GM19455 (cell line): ENCODE measurements around the gene CNPPD1.

Experiments
- ATAC-seq: cut with Tn5 transposase; IDR thresholded peaks from one replicate; pipeline ENCODE4 v1.9.1; 2021; ENCODE audit not compliant: unreplicated experiment

Gene CNPPD1

GRCh38 chr2:219176818-219177551, at the start of gene CNPPD1:
CNPPD1 (minus strand) TSS chr2:219176925; CDS start chr2:219176828, 97 bp downstream.
- ATAC-seq = peak; percentile 70

GRCh38 chr2:219225350-219225749, 48.6 kb upstream of the CNPPD1 start:
- no peak for ATAC-seq

GRCh38 chr2:219223831-219224610, 47.3 kb upstream of the CNPPD1 start:
- ATAC-seq = no peak

- ATAC-seq = no peak
Observed at GRCh38 chr2:219221957-219222518, 45.3 kb upstream of the CNPPD1 start.

DNA sequence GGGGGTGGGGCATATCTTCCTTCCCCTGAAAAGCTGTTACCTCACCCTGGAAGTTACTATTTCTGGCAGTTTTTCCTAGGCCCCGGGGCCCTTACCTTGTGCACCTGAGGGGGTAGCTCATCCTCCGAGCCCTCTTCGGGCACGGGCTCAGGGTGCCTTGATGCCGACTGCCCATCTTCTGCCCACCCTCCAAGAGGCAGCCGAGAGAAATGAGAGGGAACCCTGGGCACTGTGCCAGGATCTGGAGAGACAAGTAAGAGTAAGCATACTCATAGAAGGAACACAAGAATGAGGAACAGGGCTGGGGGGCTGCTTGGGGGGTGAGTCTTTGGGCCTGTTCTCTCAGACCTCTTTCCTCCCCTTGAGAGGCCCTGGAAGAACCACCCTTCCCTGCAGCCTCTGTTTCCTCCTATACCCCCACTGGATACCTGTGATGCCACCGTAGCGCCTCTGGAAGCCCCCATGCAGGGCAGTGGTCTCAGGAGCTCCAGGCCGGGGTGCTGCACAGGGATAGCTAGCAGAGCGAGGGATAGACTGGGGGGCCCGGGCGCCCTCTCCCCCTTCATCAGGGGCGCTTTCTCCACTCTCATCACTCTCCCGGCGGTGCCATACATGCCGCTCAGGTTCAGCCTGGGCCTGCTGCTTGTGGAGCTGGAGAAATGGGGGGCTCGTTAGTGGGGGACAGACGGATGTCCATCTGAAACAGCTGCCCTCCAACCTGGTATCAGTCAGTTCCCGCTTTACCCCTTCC, 44.1 kb upstream of the CNPPD1 start:
- ATAC-seq = no peak

DNA sequence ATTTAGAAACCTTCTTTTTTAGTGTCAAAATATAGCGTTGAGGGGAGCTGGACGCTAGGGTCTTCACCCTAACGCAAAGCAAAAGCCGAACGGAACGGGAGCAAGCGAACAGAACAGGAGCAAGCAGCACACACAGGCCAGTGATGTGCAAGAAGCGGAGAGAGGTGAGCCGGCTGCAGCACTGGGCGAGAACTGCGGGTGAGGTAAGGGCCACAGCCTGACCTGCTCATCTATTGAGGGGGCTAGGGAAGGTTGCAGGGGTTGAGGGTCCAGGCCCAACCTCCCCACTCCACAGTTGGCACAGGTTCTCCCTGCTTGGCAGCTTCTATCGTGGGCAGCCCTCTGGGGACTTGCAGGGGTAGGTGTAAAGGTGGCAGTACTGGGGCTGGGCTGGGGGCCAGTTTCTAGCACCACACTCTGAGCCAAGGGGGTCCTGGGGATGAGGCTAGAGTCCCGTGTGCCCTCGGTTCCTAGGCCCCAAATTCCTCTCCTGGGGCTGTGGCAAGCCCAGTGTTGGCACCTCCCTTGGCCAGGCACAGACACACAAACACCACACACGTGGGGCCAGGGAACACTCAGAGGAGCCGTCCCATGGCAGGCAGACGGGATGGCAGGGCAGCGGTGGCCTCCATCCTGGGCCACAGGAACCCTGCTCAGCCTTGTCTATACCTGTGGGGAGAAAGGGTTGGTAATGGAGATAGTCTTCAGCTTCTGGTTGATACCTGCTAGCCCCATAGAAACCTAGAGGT, 43.2 kb upstream of the CNPPD1 start:
- no peak for ATAC-seq

- ATAC-seq = peak; percentile 72
Observed at GRCh38 chr2:219218732-219219701, 42.3 kb upstream of the CNPPD1 start, which contains the start of gene ABCB6. ABCB6 (minus strand) TSS chr2:219218958; CDS start chr2:219218673, 285 bp downstream.

GRCh38 chr2:219218217-219218731, 41.5 kb upstream of the CNPPD1 start:
- peak; percentile 39 for ATAC-seq

DNA sequence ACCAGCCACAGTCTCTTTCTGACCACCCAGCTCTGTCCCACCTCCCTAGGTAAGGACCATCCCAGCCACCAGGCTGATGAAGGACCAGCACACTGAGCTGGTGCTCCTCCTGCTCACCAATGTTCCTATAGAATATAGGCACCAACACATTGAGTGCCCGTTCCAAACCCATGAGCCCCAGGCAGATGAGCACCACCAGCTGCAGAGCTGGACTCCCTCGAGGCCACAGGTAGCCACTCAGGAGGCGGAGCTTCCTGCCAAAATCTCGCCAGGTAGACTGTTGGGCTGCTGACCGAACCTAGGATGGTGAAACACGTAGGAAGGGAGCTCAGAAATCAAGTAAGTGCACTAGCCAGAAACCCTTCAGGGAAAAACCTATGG, 39.8 kb upstream of the CNPPD1 start:
- ATAC-seq = no peak

DNA sequence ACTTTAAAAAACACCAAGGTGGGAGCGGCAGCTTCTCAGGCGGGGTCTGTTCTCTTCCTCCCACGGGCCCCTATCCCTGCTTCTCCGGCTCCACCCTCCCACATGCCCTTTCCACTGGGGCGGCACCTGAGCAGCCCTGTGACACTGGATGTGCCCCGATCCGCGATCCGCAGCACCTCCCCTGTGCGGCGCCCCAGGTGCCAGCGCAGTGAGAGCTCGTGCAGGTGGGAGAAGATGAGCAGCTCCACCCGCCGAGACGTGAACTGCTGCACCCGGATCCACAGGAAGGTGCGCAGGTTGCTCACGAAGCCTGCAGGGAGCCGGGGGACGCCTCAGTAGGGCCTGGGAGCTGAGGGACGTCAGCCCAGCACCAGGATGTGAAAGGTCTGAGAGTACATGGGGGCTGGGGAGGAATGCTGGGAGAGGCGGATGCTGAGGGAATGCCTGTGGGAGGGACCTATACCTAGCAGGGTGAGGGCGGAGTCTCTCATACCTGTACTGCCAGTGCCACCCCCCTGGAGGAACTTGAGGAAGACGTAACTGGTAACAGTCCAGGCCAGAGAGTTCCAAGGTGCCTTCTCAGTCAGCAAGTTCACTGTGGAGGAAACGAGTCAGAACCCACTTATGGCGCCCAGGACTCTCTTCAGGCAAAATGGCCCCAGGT, 39.3 kb upstream of the CNPPD1 start:
- no peak for ATAC-seq

DNA sequence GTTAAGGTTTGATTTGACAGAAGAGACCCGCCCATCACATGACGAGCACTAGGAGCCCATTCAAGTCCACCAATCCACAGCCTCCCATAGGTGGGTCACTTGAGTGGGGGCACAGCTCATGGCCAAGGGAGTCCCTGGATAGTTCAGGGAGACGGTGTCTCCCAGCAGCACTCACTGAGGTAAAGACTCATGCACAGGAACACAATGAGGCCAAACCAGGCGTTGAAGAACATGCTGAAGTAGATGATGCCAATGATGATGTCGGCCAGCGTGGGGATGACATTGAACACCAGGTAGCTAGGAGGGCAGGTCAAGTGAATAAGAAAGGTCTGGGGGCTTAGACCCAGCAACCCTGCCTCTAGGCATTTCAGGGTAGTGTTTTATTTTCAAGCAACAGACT, 38.1 kb upstream of the CNPPD1 start:
- ATAC-seq = no peak

DNA sequence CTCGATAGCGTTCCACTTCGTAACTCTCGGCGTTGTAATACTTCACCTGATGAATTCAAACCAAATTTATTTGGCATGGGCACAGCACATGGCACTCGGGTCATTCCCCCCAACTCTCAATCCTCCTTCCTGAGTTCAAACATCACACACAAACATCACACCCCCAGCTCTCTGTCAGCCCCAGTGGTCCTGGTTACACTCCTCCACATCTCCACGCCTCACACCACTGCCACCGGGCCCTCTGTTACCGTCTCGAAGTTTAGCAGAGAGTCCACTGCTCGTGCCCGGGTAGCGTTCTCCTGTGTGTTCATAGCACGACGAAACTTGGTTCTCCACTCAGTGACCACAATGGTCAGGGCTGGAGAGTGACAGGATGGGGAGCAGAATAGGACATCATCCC, 37.4 kb upstream of the CNPPD1 start:
- no peak for ATAC-seq

DNA sequence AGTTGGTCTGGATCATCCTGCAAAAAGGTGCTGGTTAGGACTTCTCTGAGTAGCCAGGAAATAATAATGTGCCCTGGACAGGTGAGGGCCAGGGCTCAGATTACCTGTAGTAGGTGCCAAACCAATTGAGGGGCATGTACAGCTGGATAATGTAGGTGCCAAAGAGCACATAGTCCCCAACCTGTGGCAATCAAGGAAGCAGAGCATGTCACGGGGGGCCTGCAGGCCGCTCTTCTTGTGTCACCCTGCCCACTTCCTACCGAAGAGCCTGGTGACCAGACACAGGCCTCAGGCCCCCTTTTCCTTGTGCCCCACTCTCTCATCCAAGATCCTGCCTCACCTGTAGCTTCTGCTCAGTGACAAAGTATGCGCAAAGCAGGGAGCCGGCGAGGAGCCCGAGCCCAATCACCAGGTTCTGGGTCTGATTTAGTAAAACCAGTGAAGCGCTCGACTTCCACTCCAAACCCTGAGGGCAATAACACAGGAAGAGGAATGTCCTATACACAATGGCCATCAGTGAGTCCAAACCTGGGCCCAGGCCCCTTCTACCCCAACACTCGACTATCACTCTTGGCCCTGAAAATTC, 36.9 kb upstream of the CNPPD1 start:
- no peak for ATAC-seq

- no peak for ATAC-seq
Observed at GRCh38 chr2:219213026-219213415, 36.3 kb upstream of the CNPPD1 start.

- no peak for ATAC-seq
Observed at GRCh38 chr2:219210886-219211362, 34.2 kb upstream of the CNPPD1 start.

GRCh38 chr2:219210196-219210885, 33.6 kb upstream of the CNPPD1 start:
- ATAC-seq = no peak
